Jurkat, Clone E6-1 (cell line): ENCODE data around the gene ZPBP2.
A peak's percentile ranks its signal among the peaks of the same experiment; 100 is the strongest.
"Not testable (repeated sequence)": the region's sequence is repeated elsewhere in the genome, so short reads cannot be mapped to it uniquely, and the experiment has no call there.

Experiments
- DNase-seq: peaks from one replicate; pipeline ENCODE4 v3.0.0-alpha.2; 2011; ENCODE audit warnings: low read depth, low spot score
- H3K4me3 ChIP-seq: 2 replicates; pipeline ENCODE4 v1.5.1; 2011; ENCODE audit warnings: mild to moderate bottlenecking, low read length, control low read depth, moderate library complexity

The ZPBP2 gene

DNA sequence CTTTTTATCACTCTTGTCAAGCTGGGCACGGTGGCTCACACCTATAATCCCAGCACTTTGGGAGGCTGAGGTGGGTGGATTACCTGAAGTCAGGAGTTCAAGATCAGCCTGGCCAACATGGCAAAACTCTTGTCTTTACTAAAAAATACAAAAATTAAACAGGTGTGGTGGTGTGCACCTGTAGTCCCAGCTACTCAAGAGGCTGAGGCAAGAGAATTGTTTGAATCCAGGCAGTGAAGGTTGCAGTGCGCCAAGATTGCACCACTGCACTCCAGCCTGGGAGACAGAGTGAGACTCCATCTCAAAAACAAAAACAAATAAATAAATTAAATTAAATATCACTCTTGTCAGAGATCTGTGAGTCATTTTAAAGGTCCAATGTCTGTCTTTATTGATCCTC lies 34.0 kb downstream of the ZPBP2 start:
- DNase-seq, H3K4me3 ChIP-seq: not testable (repeated sequence)

DNA sequence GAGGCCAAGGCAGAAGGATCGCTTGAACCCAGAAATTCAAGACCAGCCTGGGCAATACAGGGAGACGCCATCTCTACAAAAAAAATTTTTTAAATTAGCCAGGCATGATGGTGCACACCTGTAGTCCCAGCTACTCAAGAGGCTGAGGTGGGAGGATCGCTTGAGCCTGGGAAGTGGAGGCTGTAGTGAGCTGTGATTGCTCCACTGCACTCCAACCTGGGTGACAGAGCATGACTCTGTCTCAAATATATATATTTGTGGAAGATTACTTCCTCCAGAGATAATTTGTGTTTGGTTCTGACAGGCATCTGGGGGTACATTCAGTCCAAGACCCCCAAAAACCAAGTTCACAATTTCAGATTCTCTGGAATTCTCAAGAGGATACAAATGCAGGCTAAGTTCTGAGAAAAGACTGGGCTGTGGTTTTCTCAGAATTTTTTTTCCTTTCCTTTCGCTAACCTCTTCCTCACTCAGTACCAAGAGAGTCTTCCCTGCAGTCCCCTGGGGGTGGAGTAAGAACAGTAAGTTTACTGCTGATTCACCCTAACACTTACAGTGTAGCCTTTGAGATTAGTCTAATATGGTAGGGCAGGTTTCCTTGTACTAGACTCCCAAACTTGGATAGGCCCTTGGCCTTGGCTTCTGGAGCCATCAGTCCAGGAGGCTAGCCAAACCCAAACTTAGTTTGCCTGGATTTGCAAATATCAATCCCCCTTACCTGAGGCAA lies 35.3 kb downstream of the ZPBP2 start:
- no peak for DNase-seq
- H3K4me3 ChIP-seq = no peak overlapping the region

DNA sequence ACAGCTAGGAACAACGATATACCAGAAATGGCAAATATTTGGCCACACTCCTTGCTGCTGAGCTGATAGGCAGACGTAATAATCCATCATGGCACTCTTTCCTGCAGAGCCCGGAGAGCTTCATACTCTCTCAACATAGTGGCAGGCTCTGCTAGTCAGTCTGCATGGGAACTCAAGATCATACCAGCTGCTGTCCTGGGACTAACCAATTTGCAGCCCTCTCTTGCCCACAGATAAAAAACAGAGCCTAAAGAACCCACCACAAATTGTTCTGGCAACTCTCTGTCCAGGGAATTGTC lies 36.9 kb downstream of the ZPBP2 start:
- DNase-seq = no peak
- no peak overlapping the region for H3K4me3 ChIP-seq

DNA sequence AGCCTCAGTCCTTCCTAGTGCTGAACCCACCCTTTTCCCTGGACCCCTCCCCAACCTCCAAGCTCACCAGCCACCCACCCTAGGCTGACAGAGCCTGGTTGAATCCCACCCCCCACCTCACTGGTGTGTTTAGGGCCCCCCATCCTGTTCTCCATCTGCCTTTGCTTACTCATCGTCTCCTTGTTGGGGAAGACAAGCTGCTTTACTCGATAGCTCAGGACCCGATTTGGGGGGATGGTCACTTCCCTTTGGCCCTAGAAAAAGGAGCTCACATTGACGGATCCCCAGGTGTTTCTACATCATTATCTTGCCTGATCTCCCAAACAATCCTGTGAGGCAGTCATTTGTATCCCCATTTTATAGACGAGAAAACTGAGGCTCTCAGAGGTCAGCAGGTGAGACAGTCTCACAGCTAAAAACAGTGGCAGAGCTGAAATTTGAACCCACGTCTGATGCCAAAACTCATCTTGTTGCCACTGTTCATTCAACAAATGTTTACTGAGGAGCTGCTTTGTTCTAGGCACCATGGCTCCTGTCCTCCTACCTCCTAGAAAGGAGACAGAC lies 40.9 kb downstream of the ZPBP2 start:
- no peak for DNase-seq
- no peak overlapping the region for H3K4me3 ChIP-seq

DNA sequence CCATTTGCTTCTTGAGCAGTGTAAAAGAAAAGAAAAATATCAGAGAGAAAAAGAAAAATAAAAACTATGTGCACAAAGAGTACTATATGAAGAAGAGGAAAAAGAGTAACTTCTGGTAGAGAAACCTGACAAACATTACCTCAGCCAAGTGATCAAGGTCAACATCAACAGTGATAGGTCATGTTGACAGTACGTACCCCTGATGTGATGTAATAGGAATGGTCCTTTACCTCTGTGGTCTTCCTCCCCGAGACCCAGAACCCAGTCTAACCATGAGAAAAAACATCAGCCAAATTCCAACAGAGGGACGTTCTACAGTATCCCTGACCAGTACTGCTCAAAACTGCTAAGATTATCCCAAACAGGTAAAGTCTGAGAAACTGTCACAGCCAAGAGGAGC lies 46.0 kb downstream of the ZPBP2 start:
- no peak for DNase-seq
- no peak overlapping the region for H3K4me3 ChIP-seq

DNA sequence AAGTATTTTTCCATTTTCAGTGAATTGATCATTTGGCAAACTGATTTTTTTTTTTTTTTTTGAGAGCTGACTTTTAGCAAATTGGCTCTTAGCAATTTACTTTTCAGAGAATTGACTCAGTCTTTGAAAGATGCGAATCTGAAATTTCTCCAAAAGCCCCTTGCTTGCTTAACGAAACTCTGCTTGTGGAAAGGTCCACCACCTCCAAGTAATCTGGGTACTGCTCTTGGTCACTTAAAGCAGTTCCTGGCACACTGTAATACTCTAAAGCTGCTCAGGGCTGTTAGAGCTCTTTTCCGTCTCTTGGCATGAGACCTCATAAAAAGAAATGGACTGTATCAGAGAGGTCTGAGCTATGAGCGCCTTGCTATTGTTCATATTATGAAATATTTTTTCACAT lies 47.6 kb downstream of the ZPBP2 start:
- DNase-seq = no peak
- no peak overlapping the region for H3K4me3 ChIP-seq

DNA sequence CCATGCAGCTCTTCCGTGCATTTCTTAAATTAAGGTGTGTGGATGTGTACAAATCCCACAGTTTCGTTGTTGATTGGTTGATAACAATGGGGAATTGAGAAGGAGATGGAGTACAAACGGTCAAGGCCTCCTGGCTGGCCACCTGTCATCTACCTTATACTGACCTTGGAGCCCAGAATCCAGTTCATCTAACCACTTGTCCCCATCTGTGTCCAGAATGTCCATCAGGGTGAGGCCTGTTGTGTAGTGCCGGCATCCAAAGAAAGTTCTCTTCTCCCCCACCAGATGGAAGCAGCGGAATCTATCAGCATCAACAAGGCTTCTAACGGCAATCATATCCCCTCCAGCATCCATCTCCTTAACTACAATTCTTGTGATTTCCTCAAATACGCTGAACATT lies 48.9 kb downstream of the ZPBP2 start:
- no peak for DNase-seq
- H3K4me3 ChIP-seq = no peak overlapping the region

DNA sequence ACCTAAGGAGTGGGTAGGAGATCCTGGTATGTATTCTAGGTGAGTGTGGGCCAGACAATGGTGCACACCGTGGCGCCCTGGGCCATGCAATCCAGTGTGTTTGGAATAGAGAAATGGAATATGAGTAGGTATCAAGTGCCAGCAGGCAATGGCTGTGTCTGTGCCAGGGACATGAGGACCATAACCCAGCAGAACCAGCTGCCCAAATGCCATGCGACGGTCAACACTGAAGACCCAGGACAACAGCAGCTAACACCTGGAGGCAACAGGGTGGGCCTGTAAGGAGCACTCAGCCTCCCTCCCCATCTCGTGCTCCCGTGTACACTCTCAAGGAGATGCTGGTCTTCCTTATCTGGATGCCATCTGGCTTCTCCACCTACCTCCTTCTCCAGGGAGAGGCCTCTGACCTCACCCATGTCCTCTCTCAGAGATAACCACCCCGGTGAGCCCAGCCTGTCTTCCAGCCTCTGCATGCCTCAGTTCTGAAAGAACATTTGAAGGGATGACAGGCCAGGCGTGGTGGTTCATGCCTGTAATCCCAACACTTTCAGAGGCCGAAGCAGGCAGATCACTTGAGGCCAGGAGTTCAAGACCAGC lies 51.2 kb downstream of the ZPBP2 start:
- no peak overlapping the region for H3K4me3 ChIP-seq
- DNase-seq = no peak

DNA sequence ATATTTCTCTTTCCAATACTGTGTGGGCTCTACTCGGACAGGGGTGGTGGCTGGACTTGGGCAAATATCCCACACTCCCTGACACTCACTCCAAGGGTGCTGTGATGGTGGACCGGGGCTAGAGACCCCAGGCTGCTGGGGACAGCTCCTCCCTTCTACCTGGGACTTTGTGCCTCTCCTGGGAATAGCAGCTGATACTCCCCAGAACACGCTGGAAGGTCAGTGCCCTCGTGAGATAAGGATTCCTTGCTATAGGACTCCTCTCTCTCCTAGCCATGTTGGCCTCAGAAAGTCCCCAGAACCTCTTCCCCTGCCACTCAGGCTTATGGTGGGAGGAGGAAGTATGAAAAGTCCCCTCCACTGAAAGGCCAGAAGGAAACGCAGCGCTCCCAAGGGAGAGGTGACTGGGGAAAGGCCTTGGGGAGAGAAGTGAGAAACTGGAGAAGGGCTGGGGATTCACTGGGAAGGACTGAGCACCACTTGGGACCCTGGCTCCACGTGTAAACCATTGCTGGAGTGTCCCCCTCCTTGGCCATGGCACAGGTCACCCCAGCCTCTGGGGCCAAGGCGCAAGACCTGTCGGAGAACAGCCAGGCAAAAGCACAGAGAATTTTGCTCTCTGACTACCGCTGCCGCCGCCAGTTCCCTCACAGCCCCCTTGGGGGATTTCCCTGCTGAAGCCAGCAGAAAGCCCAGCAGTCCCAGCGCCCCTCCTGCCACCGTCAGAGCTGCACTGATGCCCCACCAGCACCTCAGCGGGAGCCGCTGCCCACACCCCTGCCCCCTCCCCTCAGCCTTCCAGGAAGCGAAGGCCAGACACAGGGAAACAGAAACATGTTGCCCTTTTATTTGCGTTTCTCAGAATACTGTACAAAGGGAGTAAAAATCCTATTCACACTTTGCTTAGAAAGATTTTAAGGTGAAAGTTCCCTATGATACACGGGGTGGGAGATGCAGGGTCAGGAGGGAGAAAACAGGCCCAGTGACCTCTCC lies 52.5 kb downstream of the ZPBP2 start:
- DNase-seq = no peak
- no peak overlapping the region for H3K4me3 ChIP-seq

DNA sequence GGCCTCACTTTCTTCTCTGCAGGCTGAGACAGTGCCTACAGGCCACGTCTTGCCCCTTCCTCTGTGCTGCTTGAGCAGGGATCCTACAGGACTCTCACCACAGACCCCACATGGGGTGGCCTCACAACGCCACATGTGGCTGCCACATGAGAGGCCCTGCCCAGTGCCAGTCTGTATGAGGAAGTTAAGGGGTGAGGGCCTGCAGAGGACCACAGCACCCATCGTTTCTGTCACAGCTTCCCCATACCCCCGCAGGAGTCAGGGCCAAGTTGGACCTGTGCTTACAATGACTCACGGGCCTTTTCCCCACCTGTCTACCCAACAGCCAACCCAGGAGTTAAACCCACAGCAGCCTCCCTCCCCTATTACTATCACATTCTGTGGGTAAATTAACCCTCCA lies 53.3 kb downstream of the ZPBP2 start:
- no peak for DNase-seq
- H3K4me3 ChIP-seq = no peak overlapping the region

DNA sequence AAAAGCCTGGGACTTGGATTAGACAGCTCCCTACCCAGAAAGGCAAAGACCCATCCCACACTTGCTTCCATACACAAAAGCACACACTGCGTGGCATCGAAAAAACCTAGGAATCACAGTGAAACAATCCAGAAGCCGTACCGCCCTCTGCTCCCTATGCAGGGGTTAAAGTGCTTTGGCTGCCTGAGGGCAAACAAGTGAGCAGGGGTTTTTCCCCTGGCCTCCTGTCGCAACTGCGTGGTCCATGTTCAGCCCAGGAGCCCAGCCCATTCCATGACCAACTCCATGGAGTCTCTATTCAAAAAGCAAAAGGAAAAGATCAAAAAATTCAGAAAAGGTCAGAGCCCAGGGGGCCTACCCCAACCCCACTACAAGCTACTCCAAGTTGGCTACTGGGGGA lies 54.0 kb downstream of the ZPBP2 start:
- H3K4me3 ChIP-seq = no peak overlapping the region
- no peak for DNase-seq

DNA sequence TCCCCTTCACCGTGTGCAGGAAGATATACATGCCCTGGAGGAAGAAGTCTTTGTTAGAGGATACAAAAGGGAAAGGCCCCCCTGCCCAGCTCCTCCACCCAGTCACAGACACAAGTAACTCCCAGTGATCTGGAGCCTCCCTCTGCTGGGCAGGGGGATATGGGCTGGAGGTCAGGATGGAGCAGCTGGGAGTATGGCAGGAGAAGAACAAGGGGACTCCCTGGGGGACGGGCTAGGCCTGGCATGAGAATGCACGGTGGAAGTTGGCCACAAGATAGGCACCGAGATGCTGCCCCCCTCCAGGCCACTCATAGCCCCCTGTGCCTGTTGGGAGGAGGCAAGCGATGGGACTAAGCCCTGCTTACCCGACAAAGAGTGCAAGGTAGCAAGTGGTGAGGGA lies 55.2 kb downstream of the ZPBP2 start:
- no peak for DNase-seq
- no peak overlapping the region for H3K4me3 ChIP-seq

DNA sequence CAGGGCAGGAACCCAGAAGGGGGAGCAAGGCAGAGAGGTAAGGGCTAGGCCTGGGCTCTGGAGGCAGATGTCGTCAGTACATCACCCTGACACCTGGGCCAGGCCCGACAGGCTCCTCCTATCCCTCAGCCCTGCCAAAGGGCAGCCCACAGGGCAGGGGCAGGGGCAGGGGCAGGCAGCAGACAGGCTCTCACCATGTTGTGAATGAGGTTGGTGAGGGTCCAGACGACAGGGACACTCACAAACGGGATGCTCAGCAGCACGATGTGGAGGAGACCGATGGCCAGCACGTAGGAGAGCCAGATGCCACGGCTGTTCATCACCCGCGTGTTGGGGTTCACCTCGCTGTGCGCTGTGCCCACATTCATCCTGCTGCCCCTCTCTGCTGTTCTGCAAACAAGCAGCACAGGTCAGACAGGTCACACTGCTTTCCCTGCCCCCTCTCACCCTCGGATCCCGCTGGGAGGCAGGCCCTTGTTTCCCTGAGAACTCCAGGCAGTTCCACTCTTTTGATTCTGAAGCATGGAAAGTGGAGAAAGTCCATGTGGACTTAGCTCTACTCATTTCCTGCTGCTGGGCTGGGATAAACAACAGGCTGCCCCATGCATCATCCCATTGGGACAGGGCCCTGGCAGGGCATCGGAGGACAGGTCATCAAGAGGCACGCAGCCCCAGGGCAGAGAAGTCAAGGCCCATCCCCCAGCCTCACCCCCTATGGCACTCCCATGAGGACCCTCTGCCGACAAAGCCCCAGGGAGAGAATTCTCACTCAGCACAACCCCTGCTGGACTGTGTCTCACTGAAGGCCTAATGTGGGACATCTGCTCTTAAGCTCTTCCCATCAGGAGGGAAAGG lies 56.1 kb downstream of the ZPBP2 start:
- no peak overlapping the region for H3K4me3 ChIP-seq
- no peak for DNase-seq

DNA sequence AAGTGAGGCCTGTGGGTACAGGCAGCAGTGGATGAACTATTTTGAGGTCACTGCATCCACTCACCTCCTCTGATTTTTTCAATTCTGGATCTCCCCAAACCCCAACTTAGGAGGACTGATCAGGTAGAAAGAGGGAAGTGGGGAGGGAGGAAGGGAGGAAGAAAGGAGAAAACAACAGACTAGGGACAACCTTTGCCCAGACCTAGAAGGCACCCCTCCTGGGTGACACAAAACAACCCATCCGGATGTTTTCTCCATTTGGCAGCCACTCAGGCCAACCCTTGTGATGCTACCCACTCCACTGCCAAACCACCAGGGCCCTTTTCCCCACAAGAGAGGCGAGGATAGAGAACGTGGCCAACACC lies 56.7 kb downstream of the ZPBP2 start:
- no peak for DNase-seq
- no peak overlapping the region for H3K4me3 ChIP-seq

DNA sequence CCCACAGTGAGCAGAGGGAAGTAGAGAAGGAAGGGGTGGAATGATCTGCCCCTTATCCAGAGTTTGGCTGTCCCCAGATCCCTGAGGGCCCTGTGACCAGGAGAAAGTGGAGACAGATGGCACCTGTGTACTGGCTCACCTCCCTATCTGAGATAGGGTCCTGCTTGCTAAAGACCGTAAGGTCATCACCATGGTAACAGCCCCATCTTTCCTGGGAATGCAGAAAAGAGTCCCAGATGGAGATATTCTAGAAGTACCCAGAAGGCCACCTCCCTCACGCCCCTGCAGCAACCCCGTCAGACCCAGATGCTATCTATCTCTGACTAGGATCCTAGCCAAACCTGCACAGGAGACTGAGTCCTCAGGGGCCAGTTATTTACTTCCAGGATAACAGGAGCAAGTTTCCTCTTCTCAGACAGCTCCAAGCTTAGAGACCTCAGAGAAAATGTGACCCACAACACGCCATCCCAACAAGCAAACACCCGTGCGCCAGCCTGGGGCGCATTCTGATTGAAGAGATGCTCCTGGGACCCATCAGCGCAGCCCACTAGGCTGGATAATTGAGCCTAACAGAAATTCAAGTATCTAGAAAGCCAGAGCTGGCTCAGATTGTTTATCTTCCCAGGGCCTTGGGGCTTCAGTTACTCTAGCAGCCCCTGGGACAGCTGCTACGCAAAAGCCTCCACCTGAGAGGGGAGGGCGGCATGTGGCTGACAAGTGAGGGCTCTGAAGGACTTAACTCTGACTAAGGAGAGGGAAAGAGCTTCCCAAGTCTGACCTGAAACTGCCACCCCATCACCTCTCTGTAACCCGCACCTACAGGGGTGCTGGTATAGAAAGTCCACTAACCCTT lies 57.5 kb downstream of the ZPBP2 start:
- peak overlapping the region; percentile 88 for H3K4me3 ChIP-seq
- DNase-seq = no peak

DNA sequence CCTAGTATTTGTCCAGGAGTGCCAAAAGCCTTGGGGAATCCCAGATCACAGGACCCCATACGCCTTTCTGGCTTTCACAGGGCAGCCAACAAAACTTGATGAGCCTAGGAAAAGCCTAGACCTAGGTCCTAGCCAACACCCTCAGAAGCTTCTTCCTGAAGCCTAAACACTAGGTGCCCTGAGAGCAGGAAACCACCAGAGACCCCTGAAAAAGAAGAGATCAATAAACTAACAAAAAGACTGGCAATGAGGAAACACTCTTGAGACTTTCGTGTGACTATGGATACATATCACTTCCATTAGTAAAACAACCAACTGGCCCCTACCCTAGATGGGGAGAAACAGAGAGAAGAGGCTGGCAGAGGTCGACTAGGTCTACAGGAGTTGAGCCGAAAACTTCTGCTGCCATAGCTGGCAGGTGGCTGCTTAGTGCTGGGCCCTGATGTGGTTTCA lies 58.2 kb downstream of the ZPBP2 start:
- H3K4me3 ChIP-seq = peak overlapping the region; percentile 88
- DNase-seq = no peak

DNA sequence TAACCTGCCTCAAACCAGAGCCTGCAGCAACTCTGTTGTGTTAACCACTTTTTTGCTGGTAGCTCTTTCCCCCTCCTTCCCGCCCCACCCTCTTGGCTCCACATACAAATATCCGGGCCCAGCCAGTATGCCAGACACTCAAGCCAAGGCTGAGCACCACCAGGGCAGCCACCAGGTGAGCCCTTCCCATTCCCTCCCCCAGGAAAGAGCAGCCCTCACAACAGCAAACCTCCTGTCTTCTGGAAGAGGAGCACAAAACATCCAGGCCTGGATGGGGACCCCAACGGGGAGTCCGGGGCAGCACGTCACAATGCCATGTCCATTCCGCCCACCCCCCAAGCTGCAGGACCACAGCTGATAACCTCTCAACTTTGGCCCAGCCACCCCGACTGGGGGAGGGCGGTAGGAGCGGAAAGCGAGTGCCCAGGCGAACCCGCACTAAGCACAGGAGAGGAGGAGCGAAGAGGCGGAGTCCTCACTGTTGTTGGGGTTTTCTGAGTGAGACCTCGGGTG lies 58.6 kb downstream of the ZPBP2 start:
- peak; percentile 90 for DNase-seq
- H3K4me3 ChIP-seq = peak overlapping the region; percentile 88
